ENCODE data around the gene SMIM8. TPM values are rescaled to one million over a fixed set of nuclear protein-coding genes. Genes with fewer than 3 reads are reported as not detected.

Gene SMIM8
- total and polyA plus RNA-seq, 2 donors from 2014 or later = 10.5 to 14.6 TPM

DNA sequence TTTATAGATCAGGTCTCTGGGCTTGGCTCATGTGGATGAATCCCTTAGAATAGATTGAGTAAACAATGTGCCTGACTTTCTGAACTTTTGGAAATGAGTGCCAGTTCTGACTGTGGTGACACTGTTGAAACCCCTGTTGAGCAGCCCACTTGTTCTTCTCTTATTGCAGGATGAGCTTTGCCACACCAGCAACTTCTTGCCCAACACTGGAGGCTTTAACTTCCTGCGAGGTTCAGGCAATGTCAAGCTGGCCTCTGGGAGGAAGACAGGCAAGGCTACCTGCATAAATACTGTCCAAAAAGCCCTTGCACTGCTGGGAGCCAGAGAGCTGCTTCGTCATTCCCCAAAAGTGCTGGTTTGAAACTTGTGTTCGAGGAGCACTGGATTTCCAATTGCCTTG, 32.8 kb upstream of the SMIM8 start:
- intact Hi-C loops (cut with DNase I) = no loop called here
- no peak for FAIRE-seq

DNA sequence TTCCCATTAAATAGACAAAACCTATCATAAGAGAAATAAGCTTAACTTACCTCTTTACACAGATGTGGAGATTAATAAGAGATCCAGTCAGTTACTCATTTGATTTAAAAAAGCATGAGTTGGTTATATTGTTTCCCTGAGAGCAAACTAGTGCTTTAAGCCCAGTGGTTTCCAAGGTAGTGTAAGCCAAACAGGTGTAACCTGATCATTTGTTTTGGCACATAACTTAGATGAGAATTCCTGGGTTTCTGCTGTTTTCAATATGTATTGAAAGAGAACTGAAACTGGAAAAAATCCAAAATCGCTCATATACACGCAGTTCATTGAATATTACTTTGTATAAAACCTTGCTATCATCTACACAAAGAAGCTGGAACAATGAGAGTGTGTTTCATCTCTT, 30.5 kb upstream of the SMIM8 start:
- no peak for TF ChIP-seq CTCF (IDR thresholded peaks at IDR 0.05; ENCODE audit: borderline replicate concordance, extremely low read depth, insufficient read depth)
- H3K36me3 ChIP-seq (ENCODE audit: control insufficient read depth in 2 of 3, insufficient read depth in 3 of 3, low read length in 3 of 3) = no peaks in the 10 kb centered on the region
- H3K4me3 ChIP-seq (ENCODE audit: low read length in 3 of 3) = no peak overlapping the region
- no peaks in the 10 kb centered on the region for H3K27me3 ChIP-seq (ENCODE audit: control insufficient read depth, insufficient read depth, low read length)
- DNase-seq (no peak), FAIRE-seq (no peak)
- intact Hi-C loops (cut with DNase I) = no loop called here
- no peak overlapping the region for H3K9ac ChIP-seq (ENCODE audit: low read length in 3 of 3)
- H3K9me3 ChIP-seq (ENCODE audit: control insufficient read depth in 2 of 3, insufficient read depth in 1 of 3, low read length in 3 of 3) = no peaks in the 10 kb centered on the region
- no peak overlapping the region for H3K27ac ChIP-seq (ENCODE audit: low read depth in 2 of 2, low read length in 2 of 2)
- H3K4me1 ChIP-seq (ENCODE audit: control insufficient read depth in 2 of 3, insufficient read depth in 2 of 3, low read depth in 1 of 3, low read length in 3 of 3) = no peaks in the 10 kb centered on the region

More for the DNA sequence above, 32.8 kb upstream of the SMIM8 start:
- no peaks in the 10 kb centered on the region for H3K4me1 ChIP-seq (ENCODE audit: control insufficient read depth in 2 of 3, insufficient read depth in 2 of 3, low read depth in 1 of 3, low read length in 3 of 3)
- no peaks in the 10 kb centered on the region for H3K9me3 ChIP-seq (ENCODE audit: control insufficient read depth in 2 of 3, insufficient read depth in 1 of 3, low read length in 3 of 3)
- DNase-seq = no peak
- H3K27ac ChIP-seq (ENCODE audit: low read depth in 2 of 2, low read length in 2 of 2) = no peak overlapping the region
- H3K36me3 ChIP-seq (ENCODE audit: control insufficient read depth in 2 of 3, insufficient read depth in 3 of 3, low read length in 3 of 3) = no peaks in the 10 kb centered on the region
- H3K27me3 ChIP-seq (ENCODE audit: control insufficient read depth, insufficient read depth, low read length) = no peaks in the 10 kb centered on the region
- no peak for TF ChIP-seq CTCF (IDR thresholded peaks at IDR 0.05; ENCODE audit: borderline replicate concordance, extremely low read depth, insufficient read depth)
- H3K9ac ChIP-seq (ENCODE audit: low read length in 3 of 3) = no peak overlapping the region
- H3K4me3 ChIP-seq (ENCODE audit: low read length in 3 of 3) = no peak overlapping the region

DNA sequence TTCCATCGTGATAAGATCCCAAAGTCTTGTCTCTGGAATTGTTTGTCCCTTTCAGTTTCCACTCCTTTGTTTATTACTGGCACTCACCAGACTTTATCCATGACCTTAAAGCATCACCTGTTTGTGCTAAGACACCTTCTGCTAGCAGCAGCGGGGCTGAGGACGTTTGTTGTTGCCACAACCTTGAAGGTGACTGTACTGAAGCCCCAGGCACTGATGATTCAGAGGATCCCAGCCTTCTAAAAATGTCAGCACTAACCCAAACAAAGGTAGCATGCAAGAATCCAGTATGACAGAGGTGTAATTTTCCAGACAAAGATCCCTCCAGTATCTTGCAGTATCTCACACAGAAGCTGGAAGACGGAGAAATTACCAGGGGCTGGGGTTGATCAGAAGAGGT, 28.9 kb upstream of the SMIM8 start:
- FAIRE-seq (no peak), DNase-seq (no peak)

More for the DNA sequence above, 28.9 kb upstream of the SMIM8 start:
- intact Hi-C loops (cut with DNase I) = no loop called here
- H3K9me3 ChIP-seq (ENCODE audit: control insufficient read depth in 2 of 3, insufficient read depth in 1 of 3, low read length in 3 of 3) = no peaks in the 10 kb centered on the region
- H3K4me3 ChIP-seq (ENCODE audit: low read length in 3 of 3) = no peak overlapping the region
- H3K36me3 ChIP-seq (ENCODE audit: control insufficient read depth in 2 of 3, insufficient read depth in 3 of 3, low read length in 3 of 3) = no peaks in the 10 kb centered on the region
- no peaks in the 10 kb centered on the region for H3K27me3 ChIP-seq (ENCODE audit: control insufficient read depth, insufficient read depth, low read length)
- no peak overlapping the region for H3K27ac ChIP-seq (ENCODE audit: low read depth in 2 of 2, low read length in 2 of 2)
- H3K4me1 ChIP-seq (ENCODE audit: control insufficient read depth in 2 of 3, insufficient read depth in 2 of 3, low read depth in 1 of 3, low read length in 3 of 3) = no peaks in the 10 kb centered on the region
- no peak for TF ChIP-seq CTCF (IDR thresholded peaks at IDR 0.05; ENCODE audit: borderline replicate concordance, extremely low read depth, insufficient read depth)
- no peak overlapping the region for H3K9ac ChIP-seq (ENCODE audit: low read length in 3 of 3)

Data from kidney (tissue), 14 donors.